Central memory CD8-positive, alpha-beta T cell (primary cell): ENCODE results near the gene STARD3NL.

ENCODE experiments used
- ATAC-seq: fragments of 150-1000 bp; cut with Tn5 transposase; replicated peaks from 2 replicates; pipeline ENCODE4 v1.10.0; 2022; ENCODE audit warnings: mild to moderate bottlenecking, moderate FRiP score, moderate number of reproducible peaks; ENCODE audit not compliant: poor library complexity, severe bottlenecking; ENCODE audit errors: extremely low read depth
- DNase-seq, 2 donors: peaks; one replicate each; pipeline ENCODE4 v3.0.0; 2021; ENCODE audit warnings: low spot score in 2 of 2
- H3K27ac Mint-ChIP-seq: one replicate; pipeline ENCODE4 v1.8.0; 2022; ENCODE audit warnings: low read depth, mild to moderate bottlenecking, moderate library complexity, mixed read lengths
- H3K27me3 Mint-ChIP-seq: one replicate; pipeline ENCODE4 v1.8.0; 2022; ENCODE audit warnings: mixed read lengths
- H3K36me3 Mint-ChIP-seq: one replicate; pipeline ENCODE4 v1.8.0; 2022; ENCODE audit warnings: mild to moderate bottlenecking, moderate library complexity, mixed read lengths; ENCODE audit not compliant: insufficient read depth
- H3K4me1 Mint-ChIP-seq: one replicate; pipeline ENCODE4 v1.8.0; 2022; ENCODE audit warnings: mixed read lengths
- H3K4me3 Mint-ChIP-seq: one replicate; pipeline ENCODE4 v1.8.0; 2022; ENCODE audit warnings: mild to moderate bottlenecking, moderate library complexity, mixed read lengths
- H3K9me3 Mint-ChIP-seq: one replicate; pipeline ENCODE4 v1.8.0; 2022; ENCODE audit warnings: mixed read lengths

Gene STARD3NL, protein sequence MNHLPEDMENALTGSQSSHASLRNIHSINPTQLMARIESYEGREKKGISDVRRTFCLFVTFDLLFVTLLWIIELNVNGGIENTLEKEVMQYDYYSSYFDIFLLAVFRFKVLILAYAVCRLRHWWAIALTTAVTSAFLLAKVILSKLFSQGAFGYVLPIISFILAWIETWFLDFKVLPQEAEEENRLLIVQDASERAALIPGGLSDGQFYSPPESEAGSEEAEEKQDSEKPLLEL

DNA sequence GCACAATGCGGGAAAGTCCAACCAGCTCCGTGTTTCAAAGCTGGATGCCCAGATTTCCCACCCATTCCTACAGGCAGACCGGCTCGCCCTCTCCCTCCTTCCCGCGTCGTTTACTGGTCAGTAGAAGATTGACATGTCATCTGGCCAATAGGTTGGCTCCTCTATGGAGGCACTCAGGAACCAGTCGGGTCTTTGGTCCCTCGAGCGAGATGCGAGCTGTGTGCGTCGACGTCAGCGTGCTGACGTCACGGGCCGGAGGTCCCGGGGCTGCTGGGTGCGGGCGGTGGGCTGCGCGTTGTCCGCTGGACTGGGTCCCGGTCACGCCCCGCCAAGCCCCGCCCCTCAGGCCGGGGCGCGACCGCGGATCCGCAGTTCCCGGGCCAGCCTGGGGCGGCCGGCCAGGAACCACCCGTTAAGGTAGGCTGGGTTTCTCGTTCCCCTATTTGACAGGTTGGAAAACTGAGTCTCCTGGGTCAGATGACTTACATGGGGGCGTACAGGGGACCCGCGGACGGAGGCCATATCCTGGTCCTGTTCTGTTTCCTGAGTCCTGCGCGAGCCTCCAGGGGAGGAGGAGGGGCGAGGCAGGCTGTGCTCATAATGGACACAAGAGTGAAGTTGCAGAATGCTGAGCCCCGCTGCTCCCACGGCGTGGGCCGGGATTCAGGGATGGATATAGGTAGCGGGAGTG, at the start of gene STARD3NL:
Gene STARD3NL (plus strand): TSS at position 242 of the 691 bp plus-strand sequence. CDS start 29,260 bp downstream, outside the sequence.
- DNase-seq (peak; percentile 65 to 83), ATAC-seq (peak; percentile 97)
- Mint-ChIP-seq H3K36me3 (peaks cover 13% of the 10 kb centered on the region), H3K4me1 (peaks cover 34% of the 10 kb centered on the region), H3K27ac (peak within 1 kb of the TSS; percentile 94), H3K27me3 (peaks cover 18% of the 10 kb centered on the region), H3K4me3 (peak within 1 kb of the TSS; percentile 98), H3K9me3 (no peaks in the 10 kb centered on the region)

DNA sequence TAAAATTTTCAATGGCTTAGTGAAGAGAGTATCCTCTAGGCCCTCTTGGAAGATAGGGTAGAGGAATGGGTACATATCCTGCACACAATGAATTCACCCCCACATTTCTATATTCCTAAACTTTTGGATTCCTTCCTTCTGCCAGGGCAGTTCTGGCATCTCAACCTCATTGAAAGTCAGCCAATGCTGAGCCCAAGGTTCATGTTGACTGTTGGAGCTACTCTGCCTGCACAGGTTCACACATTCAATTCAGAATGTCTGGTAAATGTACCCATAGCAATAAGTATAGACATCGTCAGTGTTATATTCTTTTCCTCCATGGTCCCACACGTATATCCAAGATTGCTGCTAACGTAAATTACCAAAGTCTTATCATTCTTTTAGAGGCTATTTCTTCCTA, 48.9 kb upstream of the STARD3NL start:
- ATAC-seq = no peak
- Mint-ChIP-seq H3K27me3 (peaks cover 54% of the 10 kb centered on the region), H3K9me3 (no peaks in the 10 kb centered on the region)

DNA sequence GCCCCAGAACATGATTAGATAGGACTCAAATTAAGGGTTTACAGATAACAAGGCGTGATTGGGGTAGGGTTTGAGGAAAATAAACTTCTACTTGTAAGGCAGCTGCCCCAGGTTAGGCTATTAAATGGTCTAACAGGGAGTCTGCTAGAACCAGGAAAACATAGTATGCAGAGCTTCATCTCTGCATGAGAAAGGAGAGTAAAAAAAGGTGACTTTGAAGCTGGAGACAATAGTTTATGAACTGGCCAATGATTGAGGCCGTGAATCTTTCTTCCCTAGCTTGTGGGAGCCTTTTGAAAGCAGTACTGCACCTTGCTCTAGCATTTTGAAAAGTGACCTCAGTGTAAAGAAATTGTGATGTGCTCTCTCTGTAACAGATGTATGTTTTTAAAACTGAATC, 48.5 kb upstream of the STARD3NL start:
- H3K36me3 Mint-ChIP-seq = no peaks in the 10 kb centered on the region
- no peak for ATAC-seq
- H3K4me1 Mint-ChIP-seq = no peaks in the 10 kb centered on the region
- DNase-seq = no peak
- no peak overlapping the region for H3K27ac Mint-ChIP-seq
- H3K27me3 Mint-ChIP-seq = peaks cover 54% of the 10 kb centered on the region
- no peaks in the 10 kb centered on the region for H3K9me3 Mint-ChIP-seq
- H3K4me3 Mint-ChIP-seq = no peak overlapping the region

More for the DNA sequence above, 48.9 kb upstream of the STARD3NL start:
- no peaks in the 10 kb centered on the region for H3K4me1 Mint-ChIP-seq
- no peak overlapping the region for H3K27ac Mint-ChIP-seq
- no peak overlapping the region for H3K4me3 Mint-ChIP-seq
- no peak for DNase-seq
- no peaks in the 10 kb centered on the region for H3K36me3 Mint-ChIP-seq

DNA sequence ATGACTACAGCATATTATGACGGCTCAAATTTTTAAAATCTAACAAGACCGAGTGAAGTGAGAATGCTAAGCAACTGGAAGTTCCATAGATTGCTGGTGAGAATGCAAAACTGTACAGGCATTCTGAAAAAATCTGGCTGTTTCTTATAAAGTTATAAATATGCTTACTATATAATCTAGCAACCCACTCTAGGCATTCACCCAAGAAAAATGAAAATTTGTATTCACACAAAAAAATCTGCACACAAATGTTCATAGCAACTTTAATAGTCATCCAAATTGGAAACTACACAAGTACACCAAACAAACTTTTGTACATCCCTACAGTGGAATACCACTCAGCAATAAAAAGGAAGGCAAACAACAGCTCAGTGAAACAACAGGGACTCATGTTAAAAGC, 39.9 kb upstream of the STARD3NL start:
- Mint-ChIP-seq H3K27me3 (peaks cover 21% of the 10 kb centered on the region), H3K36me3 (no peaks in the 10 kb centered on the region), H3K9me3 (no peaks in the 10 kb centered on the region), H3K4me3 (no peak overlapping the region), H3K27ac (no peak overlapping the region), H3K4me1 (no peaks in the 10 kb centered on the region)
- ATAC-seq (no peak), DNase-seq (no peak)

DNA sequence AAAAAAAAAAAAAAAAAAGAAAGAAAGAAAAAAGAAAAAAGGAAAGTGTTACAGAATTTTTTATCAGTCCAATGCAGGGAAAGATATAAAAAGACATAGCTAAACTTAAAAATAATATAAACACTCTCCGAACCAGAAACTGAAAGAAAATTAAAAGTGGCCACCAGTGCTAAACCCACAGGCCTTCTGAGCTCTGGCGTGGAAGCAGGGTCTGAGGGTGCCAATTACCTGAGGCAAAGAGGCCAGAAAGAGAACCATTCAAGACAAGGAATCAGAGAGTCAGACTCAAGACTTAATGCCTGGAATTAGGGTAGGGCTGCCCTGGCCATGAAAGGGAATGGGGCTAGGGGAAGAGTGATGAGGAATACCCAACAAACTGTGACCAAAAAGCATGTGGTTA, 36.9 kb upstream of the STARD3NL start:
- peaks cover 26% of the 10 kb centered on the region for H3K27me3 Mint-ChIP-seq
- ATAC-seq (no peak), DNase-seq (no peak)
- H3K4me1 Mint-ChIP-seq = no peaks in the 10 kb centered on the region
- no peak overlapping the region for H3K4me3 Mint-ChIP-seq
- no peaks in the 10 kb centered on the region for H3K36me3 Mint-ChIP-seq
- H3K9me3 Mint-ChIP-seq = no peaks in the 10 kb centered on the region
- no peak overlapping the region for H3K27ac Mint-ChIP-seq

DNA sequence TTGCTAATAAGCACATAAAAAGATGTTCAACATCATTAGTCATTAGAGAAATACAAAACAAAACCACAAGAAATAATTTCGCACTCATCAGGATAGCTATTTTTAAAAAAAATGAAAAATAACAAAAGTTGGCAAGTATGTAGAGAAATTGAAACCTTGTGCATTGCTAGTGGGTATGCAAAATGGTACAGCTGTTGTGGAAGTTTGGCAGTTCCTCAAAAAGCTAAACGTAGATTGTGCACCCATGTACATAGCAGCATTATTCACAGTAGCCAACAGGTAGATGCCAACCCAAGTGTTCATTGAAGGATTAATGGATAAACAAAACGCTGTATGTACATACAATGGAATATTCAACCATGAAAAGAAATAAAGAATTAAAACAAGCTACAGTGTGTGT, 35.3 kb upstream of the STARD3NL start:
- ATAC-seq = no peak
- peaks cover 36% of the 10 kb centered on the region for H3K27me3 Mint-ChIP-seq
- no peaks in the 10 kb centered on the region for H3K36me3 Mint-ChIP-seq
- H3K9me3 Mint-ChIP-seq = no peaks in the 10 kb centered on the region
- no peaks in the 10 kb centered on the region for H3K4me1 Mint-ChIP-seq
- H3K4me3 Mint-ChIP-seq = no peak overlapping the region
- H3K27ac Mint-ChIP-seq = no peak overlapping the region
- no peak for DNase-seq

DNA sequence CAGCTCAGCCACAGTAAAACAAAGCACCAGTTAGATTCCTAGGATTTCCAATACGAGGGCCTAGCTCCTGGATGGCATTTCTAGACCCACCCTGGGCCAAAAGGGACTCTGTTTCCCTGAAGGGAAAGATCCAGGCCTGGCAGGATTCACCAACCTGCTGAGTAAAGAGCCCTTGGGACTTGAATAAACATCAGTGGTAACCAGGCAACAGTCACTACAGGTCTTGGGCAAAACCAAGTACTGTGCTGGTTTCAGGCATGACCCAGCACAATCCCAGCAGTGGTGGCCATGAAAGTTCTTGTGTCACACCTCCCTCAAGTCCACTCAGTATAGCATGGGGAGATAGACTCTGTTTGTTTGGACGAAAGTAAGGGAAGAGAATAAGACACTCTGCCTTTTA, 31.0 kb upstream of the STARD3NL start:
- Mint-ChIP-seq H3K9me3 (no peaks in the 10 kb centered on the region), H3K4me1 (no peaks in the 10 kb centered on the region), H3K36me3 (no peaks in the 10 kb centered on the region), H3K27ac (no peak overlapping the region), H3K27me3 (peaks cover 57% of the 10 kb centered on the region), H3K4me3 (no peak overlapping the region)
- no peak for ATAC-seq
- no peak for DNase-seq

DNA sequence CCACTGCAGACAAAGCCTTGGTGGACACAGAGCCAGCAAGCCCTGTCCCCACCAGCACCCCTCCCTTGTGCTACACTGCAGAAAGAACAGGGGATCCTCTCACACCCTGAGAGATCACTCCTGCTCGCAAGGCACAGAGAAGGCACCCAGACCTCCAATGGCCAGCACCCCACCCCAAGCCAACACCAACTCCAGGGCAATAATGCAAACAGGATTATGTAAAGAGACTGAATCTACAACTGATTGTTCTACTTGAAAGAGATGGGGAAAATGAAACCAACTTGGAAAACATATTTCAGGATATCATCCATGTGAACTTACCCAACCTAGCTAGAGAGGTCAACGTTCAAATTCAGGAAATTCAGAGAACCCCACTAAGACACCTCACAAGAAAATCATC, 26.5 kb upstream of the STARD3NL start:
- no peak overlapping the region for H3K4me3 Mint-ChIP-seq
- ATAC-seq = no peak
- H3K27me3 Mint-ChIP-seq = peaks cover 67% of the 10 kb centered on the region
- no peaks in the 10 kb centered on the region for H3K9me3 Mint-ChIP-seq
- no peak overlapping the region for H3K27ac Mint-ChIP-seq
- no peaks in the 10 kb centered on the region for H3K4me1 Mint-ChIP-seq
- DNase-seq = no peak
- H3K36me3 Mint-ChIP-seq = no peaks in the 10 kb centered on the region

DNA sequence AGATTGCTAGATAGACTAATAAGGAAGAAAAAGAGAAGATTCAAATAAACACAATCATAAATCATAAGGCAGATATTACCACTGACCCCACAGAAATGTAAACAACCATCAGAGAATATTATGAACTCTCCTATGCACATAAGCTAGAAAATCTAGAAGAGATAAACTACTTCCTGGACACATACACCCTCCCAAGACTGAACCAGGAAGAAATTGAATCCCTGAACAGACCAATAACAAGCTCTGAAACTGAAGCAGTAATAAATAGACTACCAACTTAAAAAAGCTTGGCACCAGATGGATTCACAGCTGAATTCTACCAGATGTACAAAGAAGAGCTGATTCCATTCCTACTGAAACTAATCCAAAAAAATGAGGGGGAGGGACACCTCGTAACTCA, 24.5 kb upstream of the STARD3NL start:
- Mint-ChIP-seq H3K4me3 (no peak overlapping the region), H3K9me3 (no peaks in the 10 kb centered on the region), H3K4me1 (no peaks in the 10 kb centered on the region), H3K36me3 (no peaks in the 10 kb centered on the region), H3K27me3 (peaks cover 55% of the 10 kb centered on the region), H3K27ac (no peak overlapping the region)
- DNase-seq (no peak), ATAC-seq (no peak)

DNA sequence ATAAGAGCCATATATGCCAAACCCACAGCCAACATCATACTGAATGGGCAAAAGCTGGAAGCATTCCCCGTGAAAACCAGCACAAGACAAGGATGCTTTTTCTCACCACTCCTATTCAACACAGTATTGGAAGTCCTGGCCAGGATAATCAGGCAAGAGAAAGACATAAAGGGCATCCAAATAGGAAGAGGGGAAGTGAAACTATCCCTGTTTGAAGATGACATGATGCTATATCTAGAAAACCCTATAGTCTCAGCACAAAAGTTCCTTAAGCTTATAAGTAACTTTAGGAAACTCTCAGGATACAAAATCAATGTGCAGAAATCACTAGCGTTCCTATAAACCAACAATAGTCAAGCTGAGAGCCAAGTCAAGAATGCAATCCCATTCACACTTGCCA, 23.8 kb upstream of the STARD3NL start:
- no peaks in the 10 kb centered on the region for H3K4me1 Mint-ChIP-seq
- DNase-seq = no peak
- peaks cover 55% of the 10 kb centered on the region for H3K27me3 Mint-ChIP-seq
- H3K4me3 Mint-ChIP-seq = no peak overlapping the region
- ATAC-seq = no peak
- H3K9me3 Mint-ChIP-seq = no peaks in the 10 kb centered on the region
- H3K36me3 Mint-ChIP-seq = no peaks in the 10 kb centered on the region
- no peak overlapping the region for H3K27ac Mint-ChIP-seq

DNA sequence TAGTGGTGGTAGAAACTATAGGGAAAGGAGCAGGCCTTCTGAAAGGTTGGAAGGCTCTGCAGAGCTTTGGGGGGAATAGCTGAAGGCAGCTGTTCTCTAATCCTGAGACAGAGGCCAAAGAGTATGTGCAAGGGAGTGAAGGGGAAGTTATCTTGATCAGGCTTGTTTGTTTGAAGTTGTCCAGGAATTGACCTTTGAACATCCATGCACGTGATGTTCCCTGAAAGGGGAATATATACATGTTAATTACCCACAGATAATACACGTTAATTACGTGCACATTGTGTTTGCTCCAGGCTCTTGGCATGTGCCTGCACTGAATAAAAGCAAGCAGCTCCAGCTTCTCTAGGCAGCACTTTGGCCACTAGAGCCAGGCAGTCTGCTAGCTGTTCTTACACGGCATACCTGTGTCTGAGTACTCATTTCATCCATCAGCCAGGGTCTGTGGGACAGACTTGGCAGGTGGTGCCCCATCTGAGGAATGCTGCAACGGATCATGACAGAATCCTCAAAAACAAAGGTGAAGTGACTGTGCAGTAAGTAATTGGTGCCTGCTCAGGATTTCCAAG, 18.0 kb upstream of the STARD3NL start:
- Mint-ChIP-seq H3K9me3 (no peaks in the 10 kb centered on the region), H3K4me3 (no peak overlapping the region), H3K36me3 (no peaks in the 10 kb centered on the region), H3K27me3 (peaks cover 16% of the 10 kb centered on the region), H3K4me1 (no peaks in the 10 kb centered on the region), H3K27ac (no peak overlapping the region)
- no peak for DNase-seq
- ATAC-seq = no peak

DNA sequence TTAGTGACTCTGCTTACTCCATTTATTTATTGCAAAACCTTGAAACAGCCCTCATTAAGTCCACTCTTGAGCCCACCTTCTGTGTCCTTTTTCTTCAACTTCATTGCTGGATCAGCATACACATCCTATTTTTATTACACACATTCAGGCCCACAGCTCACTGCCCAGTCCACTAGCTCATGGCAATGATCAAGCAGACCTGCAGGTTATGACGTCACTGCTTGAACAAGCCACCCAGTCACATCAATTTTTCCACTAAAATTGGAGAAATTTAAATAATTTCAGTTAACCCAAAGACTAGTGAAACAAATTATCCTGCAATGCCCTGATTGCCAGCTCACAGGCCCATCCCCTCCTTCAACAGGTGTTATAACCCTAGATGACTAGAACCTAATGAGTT, 16.0 kb upstream of the STARD3NL start:
- ATAC-seq = no peak
- H3K27me3 Mint-ChIP-seq = peaks cover 11% of the 10 kb centered on the region
- H3K4me3 Mint-ChIP-seq = no peak overlapping the region
- no peaks in the 10 kb centered on the region for H3K4me1 Mint-ChIP-seq
- DNase-seq = no peak
- no peaks in the 10 kb centered on the region for H3K9me3 Mint-ChIP-seq
- no peaks in the 10 kb centered on the region for H3K36me3 Mint-ChIP-seq
- no peak overlapping the region for H3K27ac Mint-ChIP-seq

DNA sequence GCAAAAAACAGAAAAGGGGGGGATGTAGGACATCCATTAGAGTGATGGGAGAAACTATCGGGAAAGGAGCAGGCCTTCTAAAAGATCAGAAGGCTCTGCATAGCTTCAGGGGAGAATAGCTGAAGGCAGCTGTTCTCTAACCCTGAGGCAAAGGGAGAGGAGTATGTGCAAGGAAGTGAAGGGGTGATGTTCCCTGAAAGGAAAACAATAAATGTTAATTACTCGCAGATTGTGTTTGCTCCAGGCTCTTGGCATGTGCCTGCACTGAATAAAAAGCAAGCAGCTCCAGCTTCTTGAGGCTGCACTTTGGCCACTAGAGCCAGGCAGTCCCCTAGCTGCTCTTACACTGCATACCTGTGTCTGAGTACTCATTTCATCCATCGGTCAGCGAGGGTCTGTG, 14.4 kb upstream of the STARD3NL start:
- Mint-ChIP-seq H3K36me3 (no peaks in the 10 kb centered on the region), H3K9me3 (no peaks in the 10 kb centered on the region)

More for the DNA sequence above, 14.4 kb upstream of the STARD3NL start:
- DNase-seq = no peak
- H3K4me3 Mint-ChIP-seq = no peak overlapping the region
- H3K27ac Mint-ChIP-seq = no peak overlapping the region
- no peak for ATAC-seq
- H3K4me1 Mint-ChIP-seq = no peaks in the 10 kb centered on the region
- H3K27me3 Mint-ChIP-seq = peaks cover 11% of the 10 kb centered on the region
